Hypothalamus (tissue), 51 donors: Measurements from ENCODE around the gene CCBE1.
"Not testable (repeated sequence)": the region's sequence is repeated elsewhere in the genome, so short reads cannot be mapped to it uniquely, and the experiment has no call there.

Experiments
- DNase-seq, 51 donors: peaks; one replicate each; lab custom pipeline; 2025; lab: John Stamatoyannopoulos, UW

The CCBE1 gene

GRCh38 chr18:59659508-59660170, 37.6 kb downstream of the CCBE1 start:
- DNase-seq = no peak

- DNase-seq = no peak
Observed at GRCh38 chr18:59658941-59659340, 38.3 kb downstream of the CCBE1 start.

GRCh38 chr18:59657012-59657411, 40.2 kb downstream of the CCBE1 start:
- no peak for DNase-seq

GRCh38 chr18:59656373-59656887, 40.8 kb downstream of the CCBE1 start:
- DNase-seq = no peak

- DNase-seq = no peak
Observed at GRCh38 chr18:59655676-59656075, 41.5 kb downstream of the CCBE1 start.

GRCh38 chr18:59651071-59651470, 46.2 kb downstream of the CCBE1 start:
- DNase-seq = no peak

GRCh38 chr18:59650266-59650820, 46.9 kb downstream of the CCBE1 start:
- DNase-seq = no peak

GRCh38 chr18:59649591-59649990, 47.6 kb downstream of the CCBE1 start:
- no peak for DNase-seq

- not testable (repeated sequence) for DNase-seq
Observed at GRCh38 chr18:59648469-59648868, 48.8 kb downstream of the CCBE1 start.

GRCh38 chr18:59646963-59647307, 50.3 kb downstream of the CCBE1 start:
- DNase-seq = no peak

GRCh38 chr18:59646228-59646962, 50.8 kb downstream of the CCBE1 start:
- DNase-seq = no peak

GRCh38 chr18:59643740-59644139, 53.5 kb downstream of the CCBE1 start:
- DNase-seq = no peak

GRCh38 chr18:59640721-59641120, 56.5 kb downstream of the CCBE1 start:
- no peak for DNase-seq

- no peak for DNase-seq
Observed at GRCh38 chr18:59639821-59640220, 57.4 kb downstream of the CCBE1 start.

GRCh38 chr18:59639136-59639535, 58.1 kb downstream of the CCBE1 start:
- DNase-seq = no peak

GRCh38 chr18:59633961-59634485, 63.2 kb downstream of the CCBE1 start:
- no peak for DNase-seq

GRCh38 chr18:59633317-59633716, 63.9 kb downstream of the CCBE1 start:
- DNase-seq = no peak

- no peak for DNase-seq
Observed at GRCh38 chr18:59631583-59632181, 65.5 kb downstream of the CCBE1 start.

GRCh38 chr18:59629894-59630293, 67.3 kb downstream of the CCBE1 start:
- DNase-seq = no peak

GRCh38 chr18:59628995-59629394, 68.2 kb downstream of the CCBE1 start:
- no peak for DNase-seq

GRCh38 chr18:59627414-59627813, 69.8 kb downstream of the CCBE1 start:
- no peak for DNase-seq
